ENCODE measurements around the gene ASB8.

- TF ChIP-seq PBX3 (IDR thresholded peaks at IDR 0.05) (no peak), HOXB13 (CRISPR knock-in tag; IDR thresholded peaks at IDR 0.05; ENCODE audit: low read depth) (no peak), CTCF (IDR thresholded peaks at IDR 0.05) (no peak), JUN (IDR thresholded peaks at IDR 0.05) (no peak), USF2 (IDR thresholded peaks at IDR 0.05) (no peak)
These were observed 50.4 kb downstream of the ASB8 start for GRCh38 chr12:48106681-48107613.

All from A549 (cell line).